Heart right ventricle (tissue), 16 donors: ENCODE results near the gene SUN3. TPM values are rescaled to one million over a fixed set of nuclear protein-coding genes. Genes with fewer than 3 reads are reported as not detected.

Experiments used
- ATAC-seq, 8 donors: fragments of 200-7000 bp; cut with Tn5 transposase; one replicate each; pipeline ENCODE4 v1.9.1; 2020; ENCODE audit warnings: mild to moderate bottlenecking in 8 of 8, moderate library complexity in 8 of 8, moderate number of reproducible peaks in 1 of 8
- DNase-seq, 2 donors: peaks; one replicate each; pipeline ENCODE4 v3.0.0-alpha.2; 2020
- H3K27ac ChIP-seq, 10 donors: fragments of 200-600 bp; sonication (generic) in 2 of 10; one replicate each; pipeline versions ENCODE4 v1.5.0 to v1.8.0; 2020 to 2022; ENCODE audit warnings: mild to moderate bottlenecking in 3 of 10
- H3K27me3 ChIP-seq, 7 donors: fragments of 200-600 bp; one replicate each; pipeline ENCODE4 v1.8.0; 2021 to 2022; ENCODE audit warnings: mild to moderate bottlenecking in 2 of 7
- H3K36me3 ChIP-seq, 9 donors: fragments of 200-600 bp; sonication (generic) in 1 of 9; one replicate each; pipeline versions ENCODE4 v1.5.0 to v1.8.0; 2020 to 2022; ENCODE audit warnings: mild to moderate bottlenecking in 2 of 9
- H3K4me1 ChIP-seq, 9 donors: fragments of 200-600 bp; sonication (generic) in 1 of 9; one replicate each; pipeline versions ENCODE4 v1.5.0 to v1.8.0; 2020 to 2022; ENCODE audit warnings: mild to moderate bottlenecking in 4 of 9
- H3K4me3 ChIP-seq, 10 donors: fragments of 200-600 bp; sonication (generic) in 2 of 10; one replicate each; pipeline versions ENCODE4 v1.5.0 to v1.8.0; 2020 to 2022; ENCODE audit warnings: mild to moderate bottlenecking in 7 of 10, moderate library complexity in 2 of 10
- H3K9me3 ChIP-seq, 11 donors: fragments of 200-600 bp in 10 of 11; sonication (generic) in 2 of 11; one replicate each; pipeline versions ENCODE4 v1.5.0 to v1.8.0; 2013 to 2022; ENCODE audit warnings: mild to moderate bottlenecking in 2 of 11, control low read depth in 1 of 11, moderate library complexity in 1 of 11
- WGBS, 2 donors: extraction: QIAGEN DNeasy Blood & Tissue Kit; methylation state at CpG; one replicate each; pipeline ENCODE4 v1.1.7; 2013; ENCODE audit warnings: inconsistent platforms in 1 of 2; 5-methylcytosine and 5-hydroxymethylcytosine counted together
- intact Hi-C, 10 donors: fragments of 100-400 bp; cut with DNase I; formaldehyde crosslinking; loops; one replicate each; pipeline versions ENCODE4 v1.11.1 to v1.14.2; 2022
- polyA plus RNA-seq, 2 donors: library from polyadenylated mRNA; stranded (reverse); fragments of 200-250 nt; gene quantifications; one replicate each; pipeline ENCODE4 v1.2.3, GENCODE V29; 2013
- total RNA-seq, 10 donors: library from RNA; stranded (reverse); fragmentation: NEBNext Ultra II Directional in 3 of 10; extraction: Animal tissue kit (Norgen Biotek cat#: 25700) in 3 of 10; gene quantifications; one replicate each; pipeline versions ENCODE4 v1.2.1 to v1.2.4, GENCODE V29; 2021 to 2023
- TF ChIP-seq, protein P1 (sequence below), 9 donors: fragments of 200-600 bp; sonication (generic) in 2 of 9; IDR thresholded peaks; one replicate each; pipeline versions ENCODE4 v1.5.0 to v1.8.0; 2021 to 2022; ENCODE audit warnings: antibody characterized with exemption in 9 of 9, mild to moderate bottlenecking in 5 of 9, moderate library complexity in 1 of 9
- donor health status: Arrhythmogenic right ventricular cardiomyopathy.
- donor health status: ischemic (EF 13 %, LVEDD 7.1; RV severe dilation, severe dysfunction).
- donor health status: healthy with polysubstance abuse.
- donor health status: DM: no; HTN: yes; CAD: no.
- donor health status: DM: no; HTN: no; CAD: no.
- donor health status: ischemic (EF 25% LVEDD 6.9; RV normal size, moderate dysfunction).
- donor health status: ischemic (EF 25% LVEDD 5.7; RV mildly dilated, moderate dysfunction).
- donor health status: healthy.
- donor health status: DM: yes; HTN: yes; CAD: no.
- donor health status: Ischemic cardiomyopathy.
- donor health status: ischemic (EF 35%, LVEDD 5.7; RV mildly dilated, moderate dysfunction).
- donor health status: nonischemic (EF 11% LVEDD 7.7; RV severe dilation, severe dysfunction).
- donor health status: DM: yes; HTN: yes; CAD: no.
- donor health status: PGD.
- donor health status: ischemic (EF 29% LVEDD 5.4; RV normal size, mild dysfunction).
- donor health status: nonischemic (EF 23%, LVEDD 6.1; RV moderate dilation, normal function).

The SUN3 gene
- total and polyA plus RNA-seq, 12 donors = not detected

DNA sequence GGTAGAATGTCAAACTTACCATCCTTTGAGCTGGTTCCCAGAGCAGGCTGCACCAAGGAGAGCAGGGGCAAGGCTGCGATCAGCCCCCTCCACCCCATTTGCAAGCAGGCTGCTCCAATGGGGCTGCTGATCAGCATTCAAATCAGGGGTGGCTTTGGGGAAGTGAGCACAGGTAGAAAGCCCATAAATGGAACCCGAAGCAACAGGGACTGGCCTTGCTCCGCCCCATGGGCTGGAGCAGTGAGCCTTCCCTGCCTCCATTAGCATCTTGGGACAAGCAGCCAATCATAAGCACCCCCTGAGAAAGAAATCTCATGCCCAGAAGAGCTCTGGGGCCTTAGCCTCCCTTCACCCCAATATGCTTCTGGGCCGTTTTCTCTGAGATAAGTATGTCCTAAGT, 76.7 kb downstream of the SUN3 start:
- WGBS, 2 donors = 89 to 93% methylated on average over 4 of the region's 4 CpGs
- Histone ChIP-seq H3K27me3 (no peaks in the 10 kb centered on the region), H3K9me3 (no peaks in the 10 kb centered on the region), H3K4me1 (peaks cover 3 to 57% (median 25%) of the 10 kb centered on the region in 9 donors), H3K27ac (peak overlapping the region in 4 of 10 donors; percentile 38 to 97 (median 86)), H3K4me3 (no peak overlapping the region), H3K36me3 (peaks cover 0 to 40% (median 5%) of the 10 kb centered on the region in 9 donors)
- no peak for DNase-seq
- TF ChIP-seq, protein P1, sequence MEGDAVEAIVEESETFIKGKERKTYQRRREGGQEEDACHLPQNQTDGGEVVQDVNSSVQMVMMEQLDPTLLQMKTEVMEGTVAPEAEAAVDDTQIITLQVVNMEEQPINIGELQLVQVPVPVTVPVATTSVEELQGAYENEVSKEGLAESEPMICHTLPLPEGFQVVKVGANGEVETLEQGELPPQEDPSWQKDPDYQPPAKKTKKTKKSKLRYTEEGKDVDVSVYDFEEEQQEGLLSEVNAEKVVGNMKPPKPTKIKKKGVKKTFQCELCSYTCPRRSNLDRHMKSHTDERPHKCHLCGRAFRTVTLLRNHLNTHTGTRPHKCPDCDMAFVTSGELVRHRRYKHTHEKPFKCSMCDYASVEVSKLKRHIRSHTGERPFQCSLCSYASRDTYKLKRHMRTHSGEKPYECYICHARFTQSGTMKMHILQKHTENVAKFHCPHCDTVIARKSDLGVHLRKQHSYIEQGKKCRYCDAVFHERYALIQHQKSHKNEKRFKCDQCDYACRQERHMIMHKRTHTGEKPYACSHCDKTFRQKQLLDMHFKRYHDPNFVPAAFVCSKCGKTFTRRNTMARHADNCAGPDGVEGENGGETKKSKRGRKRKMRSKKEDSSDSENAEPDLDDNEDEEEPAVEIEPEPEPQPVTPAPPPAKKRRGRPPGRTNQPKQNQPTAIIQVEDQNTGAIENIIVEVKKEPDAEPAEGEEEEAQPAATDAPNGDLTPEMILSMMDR (IDR thresholded peaks at IDR 0.05) = no peak
- intact Hi-C loops = no loop called here
- ATAC-seq = no peak

DNA sequence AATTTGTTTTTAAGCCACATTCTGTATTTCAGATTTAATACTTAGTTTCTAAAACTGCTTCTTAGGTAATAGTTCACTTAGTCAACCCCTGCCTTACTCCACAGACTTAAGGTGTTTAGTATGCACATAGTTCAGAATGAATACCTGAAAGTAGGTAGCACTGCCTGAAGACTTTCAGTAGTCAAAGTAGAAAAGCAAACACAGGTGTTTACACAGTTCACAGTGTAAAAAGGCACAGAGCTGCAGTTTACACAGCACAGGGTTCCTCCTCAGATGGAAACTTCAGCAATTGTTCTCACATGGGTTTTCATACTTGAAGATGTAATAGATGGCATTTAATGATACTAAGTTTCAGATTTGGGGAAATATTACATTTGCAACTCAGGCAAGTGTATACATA, 77.5 kb downstream of the SUN3 start:
- Histone ChIP-seq H3K36me3 (peaks cover 0 to 32% (median 5%) of the 10 kb centered on the region in 9 donors), H3K9me3 (no peaks in the 10 kb centered on the region), H3K4me1 (peaks cover 3 to 55% (median 17%) of the 10 kb centered on the region in 9 donors), H3K27me3 (no peaks in the 10 kb centered on the region), H3K27ac (peak overlapping the region in 8 of 10 donors; percentile 8 to 97 (median 60)), H3K4me3 (no peak overlapping the region)
- DNase-seq (no peak), ATAC-seq (no peak)
- intact Hi-C loops = no loop called here
- TF ChIP-seq, protein P1 (IDR thresholded peaks at IDR 0.05) = no peak

DNA sequence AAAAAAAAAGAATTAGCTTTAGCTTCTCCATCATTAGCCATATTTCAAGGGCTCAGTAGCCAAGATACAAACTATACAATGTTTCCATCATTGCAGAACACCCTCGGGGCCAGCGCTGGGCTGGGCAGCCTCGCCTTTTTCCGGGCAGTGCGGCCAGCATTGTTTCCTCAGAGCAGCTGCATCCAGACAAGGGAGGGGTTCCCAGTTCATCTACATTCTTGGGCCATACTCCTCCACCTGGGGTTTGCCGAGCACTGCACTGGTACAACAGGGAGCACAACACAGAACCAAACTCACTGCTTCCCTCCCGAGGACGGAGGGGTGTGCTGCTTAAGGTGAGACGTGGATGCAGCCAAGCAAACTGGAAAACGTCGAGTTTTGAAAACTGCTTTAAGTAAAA, 78.2 kb downstream of the SUN3 start:
- H3K27me3 ChIP-seq = no peaks in the 10 kb centered on the region
- peaks cover 0 to 25% (median 5%) of the 10 kb centered on the region in 9 donors for H3K36me3 ChIP-seq
- no peak overlapping the region for H3K4me3 ChIP-seq
- peak overlapping the region in 9 of 10 donors; percentile 16 to 97 (median 79) for H3K27ac ChIP-seq
- H3K9me3 ChIP-seq = no peaks in the 10 kb centered on the region
- DNase-seq = peak; percentile 60 to 75
- WGBS, 2 donors = 51 to 60% methylated on average over 11 of the region's 11 CpGs
- TF ChIP-seq, protein P1 (IDR thresholded peaks at IDR 0.05) = peak in 3 of 9 donors; percentile 32 to 50 (median 41)
- intact Hi-C loops = no loop called here
- peak; percentile 65 to 92 (median 84) for ATAC-seq
- H3K4me1 ChIP-seq = peaks cover 3 to 61% (median 17%) of the 10 kb centered on the region in 9 donors

DNA sequence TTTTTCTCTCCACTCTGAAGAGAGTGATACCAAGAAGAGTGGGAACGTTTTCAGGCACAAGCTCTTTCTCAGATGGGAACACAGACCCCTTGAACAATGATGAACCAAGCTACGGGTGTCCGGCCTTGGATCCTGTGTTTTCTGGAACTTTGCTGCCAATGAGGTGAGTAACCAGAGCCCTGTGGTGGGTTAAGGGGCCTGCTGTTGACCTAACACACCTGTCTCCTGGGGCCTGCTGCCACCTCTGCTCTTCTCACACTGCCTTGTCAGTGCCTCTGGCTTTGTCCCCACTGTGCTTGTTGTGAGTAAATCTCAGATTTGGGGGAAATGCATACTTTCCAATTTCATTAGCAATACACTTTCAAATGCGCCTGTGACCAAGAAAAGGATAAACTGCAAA, 79.2 kb downstream of the SUN3 start:
- TF ChIP-seq, protein P1 (IDR thresholded peaks at IDR 0.05) = no peak
- Histone ChIP-seq H3K36me3 (peaks cover 0 to 15% (median 5%) of the 10 kb centered on the region in 9 donors), H3K4me3 (no peak overlapping the region), H3K27me3 (no peaks in the 10 kb centered on the region), H3K4me1 (peaks cover 3 to 71% (median 18%) of the 10 kb centered on the region in 9 donors), H3K27ac (peak overlapping the region in 9 of 10 donors; percentile 37 to 97 (median 79)), H3K9me3 (no peaks in the 10 kb centered on the region)
- 81% methylated on average over 4 of the region's 4 CpGs for WGBS, 2 donors
- no peak for ATAC-seq
- DNase-seq = no peak
- intact Hi-C loops = loop anchor here in 3 of 10 donors (5.0 kb wide), 2 partner anchors 158 to 163 kb away; no protein-coding TSS in a partner anchor
